GM12801 (cell line): ENCODE measurements around the gene PCTP.

Source experiments
- CTCF ChIP-seq: IDR thresholded peaks from one replicate; pipeline ENCODE4 v1.5.1; 2011; ENCODE audit warnings: control low read depth; ENCODE audit not compliant: insufficient read length; ENCODE audit errors: extremely low read depth

The PCTP gene

GRCh38 chr17:55784666-55785065 is 33.8 kb downstream of the PCTP start:
- no peak for TF ChIP-seq CTCF

DNA sequence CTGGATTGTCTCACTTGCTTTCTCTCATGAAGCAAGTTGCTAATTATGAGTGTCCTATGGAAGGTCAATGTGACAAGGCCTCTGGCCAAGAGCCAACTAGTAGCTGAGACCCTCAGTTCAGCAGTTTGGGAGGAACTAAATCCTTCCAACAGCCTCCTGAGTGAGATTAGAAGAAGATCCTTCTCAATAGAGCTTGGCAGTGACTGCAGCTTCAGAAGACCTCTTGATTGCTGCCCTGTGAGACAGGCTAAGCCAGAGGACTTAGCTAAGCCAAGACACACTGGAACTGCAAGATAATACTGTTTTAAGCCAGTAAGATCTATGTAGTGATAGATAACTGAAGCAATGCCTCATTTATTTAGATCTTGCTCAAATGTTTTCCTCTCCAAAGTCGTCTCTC is 34.3 kb downstream of the PCTP start:
- no peak for TF ChIP-seq CTCF

DNA sequence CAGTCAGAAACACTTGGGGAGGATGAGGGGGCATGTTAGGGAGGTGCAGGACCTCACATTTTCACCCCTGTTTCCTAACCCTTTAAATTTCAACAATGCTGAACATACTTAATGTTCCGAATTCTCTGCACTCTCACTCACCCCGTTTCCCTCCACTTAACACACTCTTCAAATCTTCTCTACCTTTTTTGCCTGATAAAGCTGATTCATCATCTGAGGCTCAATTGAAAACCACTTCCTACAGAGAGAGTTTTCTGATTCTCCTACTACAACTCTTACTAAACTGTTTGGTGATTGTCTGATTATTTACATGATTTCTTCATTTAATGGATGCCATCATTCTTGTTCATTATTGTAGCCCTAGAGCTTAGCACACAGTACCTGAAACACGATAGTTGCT is 42.4 kb downstream of the PCTP start:
- no peak for TF ChIP-seq CTCF

- TF ChIP-seq CTCF = no peak
Observed at GRCh38 chr17:55794725-55795482, 44.1 kb downstream of the PCTP start.

- no peak for TF ChIP-seq CTCF
Observed at GRCh38 chr17:55806745-55807495, 56.1 kb downstream of the PCTP start.

DNA sequence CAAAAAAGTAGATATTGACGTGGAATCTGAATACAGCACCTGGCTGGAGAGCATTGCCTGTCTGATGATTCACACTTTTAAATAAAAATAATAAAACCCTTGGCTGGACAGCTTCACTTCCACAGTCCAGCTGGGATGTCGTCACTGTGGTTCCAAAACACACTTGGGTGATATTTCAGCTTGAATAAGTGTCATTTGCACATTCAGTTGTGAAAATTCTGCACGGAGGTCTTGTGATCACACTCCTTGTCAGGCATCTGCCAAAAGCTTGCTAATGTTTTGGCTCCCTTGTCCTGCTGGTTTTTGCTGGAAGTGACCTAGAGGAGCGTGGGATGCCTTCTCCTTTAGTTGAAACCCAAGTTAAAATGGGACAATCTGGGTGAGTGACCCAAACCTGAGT is 60.7 kb downstream of the PCTP start:
- no peak for TF ChIP-seq CTCF

DNA sequence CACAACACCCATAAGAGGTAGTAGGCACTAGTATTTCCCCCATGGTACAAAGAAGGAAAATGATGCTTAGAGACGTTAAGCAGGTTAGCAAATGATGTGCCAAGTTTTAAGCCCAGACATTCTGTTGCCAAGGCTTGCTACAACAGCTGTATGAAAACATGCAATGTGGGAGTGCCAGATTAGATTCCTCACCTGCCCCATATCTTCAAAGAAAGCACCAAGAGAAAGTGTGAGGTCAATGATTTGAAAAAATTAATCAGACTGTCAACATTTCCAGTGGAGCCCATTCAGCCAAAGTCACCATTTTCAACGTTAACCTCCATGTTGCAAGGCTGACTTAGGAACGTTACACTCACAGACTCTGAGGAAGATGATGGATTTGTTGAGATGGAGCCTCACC is 61.5 kb downstream of the PCTP start:
- TF ChIP-seq CTCF = no peak
